B cell (primary cell): ENCODE measurements around the gene ST6GAL2. TPM values are rescaled to one million over a fixed set of nuclear protein-coding genes. Genes with fewer than 3 reads are reported as not detected.

ENCODE experiments used
- ATAC-seq: fragments of 200-7000 bp; cut with Tn5 transposase; one replicate; pipeline ENCODE4 v1.10.0; 2021; ENCODE audit warnings: low read depth, mild to moderate bottlenecking, moderate number of reproducible peaks, moderate library complexity
- CTCF ChIA-PET: fragments of 350-600 bp; sonication (Branson Sonifier 250); formaldehyde crosslinking; loops from one replicate; lab custom pipeline; 2021; ENCODE audit warnings: antibody characterized with exemption, inconsistent platforms; lab: Charles Lee
- POLR2A ChIA-PET: fragments of 350-600 bp; sonication (Branson Sonifier 250); formaldehyde crosslinking; loops from one replicate; lab custom pipeline; 2021; ENCODE audit warnings: antibody characterized with exemption; lab: Charles Lee
- DNase-seq: peaks from one replicate; pipeline ENCODE4 v3.0.0; 2013
- H2AFZ ChIP-seq: 2 replicates; pipeline ENCODE4 v1.6.1; 2012; ENCODE audit warnings: mild to moderate bottlenecking, low read depth, low read length; ENCODE audit not compliant: insufficient read depth, poor library complexity, severe bottlenecking
- H3K27ac ChIP-seq, 2 donors: 1 replicate in 1 of 2; 2 replicates in 1 of 2; pipeline ENCODE4 v1.5.1; 2012 to 2013; ENCODE audit warnings: low read length in 2 of 2, mild to moderate bottlenecking in 2 of 2, moderate library complexity in 1 of 2
- H3K27me3 ChIP-seq, 4 experiments: fragments of 200-600 bp in 1 of 4; sonication (generic) in 1 of 4; replicated peaks in 1 of 4; 1 replicate in 2 of 4; 2 replicates in 2 of 4; pipeline versions ENCODE4 v1.6.1 to v1.7.0; 2013 to 2016; ENCODE audit warnings: low read length in 3 of 4, mild to moderate bottlenecking in 2 of 4, mixed read lengths in 1 of 4, moderate library complexity in 1 of 4; ENCODE audit not compliant: insufficient read depth in 4 of 4, control insufficient read depth in 3 of 4; ENCODE audit errors: control extremely low read depth in 1 of 4
- H3K36me3 ChIP-seq, 2 experiments: replicated peaks in 1 of 2; 1 replicate in 1 of 2; 2 replicates in 1 of 2; pipeline versions ENCODE4 v1.6.1 to v1.7.1; 2013; ENCODE audit warnings: low read length in 1 of 2; ENCODE audit not compliant: insufficient read depth in 2 of 2, control insufficient read depth in 1 of 2; ENCODE audit errors: control extremely low read depth in 1 of 2, extremely low read depth in 1 of 2
- H3K4me1 ChIP-seq, 2 donors: fragments of 200-600 bp in 1 of 2; sonication (generic) in 1 of 2; 1 replicate in 1 of 2; 2 replicates in 1 of 2; pipeline versions ENCODE4 v1.5.1 to v1.6.1; 2013 to 2017; ENCODE audit warnings: low read length in 2 of 2; ENCODE audit not compliant: control insufficient read depth in 2 of 2, insufficient read depth in 2 of 2
- H3K4me2 ChIP-seq: replicated peaks from 2 replicates; pipeline ENCODE3; 2012; ENCODE audit warnings: mild to moderate bottlenecking, low read depth, low read length; ENCODE audit not compliant: poor library complexity, severe bottlenecking
- H3K4me3 ChIP-seq, 5 experiments: fragments of 200-600 bp in 1 of 5; sonication (generic) in 1 of 5; 1 replicate in 3 of 5; 2 replicates in 2 of 5; pipeline versions ENCODE4 v1.5.1 to v1.7.0; 2011 to 2016; ENCODE audit warnings: low read length in 4 of 5, mild to moderate bottlenecking in 4 of 5, low read depth in 2 of 5, control low read depth in 1 of 5, moderate library complexity in 1 of 5; ENCODE audit not compliant: insufficient read depth in 1 of 5; ENCODE audit errors: control extremely low read depth in 1 of 5, extremely low read depth in 1 of 5
- H3K79me2 ChIP-seq: fragments of 200-600 bp; sonication (generic); one replicate; pipeline ENCODE4 v1.6.0; 2016; ENCODE audit warnings: low read length; ENCODE audit not compliant: control insufficient read depth, insufficient read depth
- H3K9ac ChIP-seq: fragments of 200-600 bp; sonication (generic); 2 replicates; pipeline ENCODE4 v1.6.1; 2017; ENCODE audit warnings: mild to moderate bottlenecking, low read length, moderate library complexity
- H3K9me3 ChIP-seq, 3 donors: one replicate each; pipeline versions ENCODE4 v1.6.1 to v1.7.1; 2013; ENCODE audit warnings: low read length in 2 of 3; ENCODE audit not compliant: control insufficient read depth in 2 of 3, insufficient read depth in 1 of 3; ENCODE audit errors: control extremely low read depth in 1 of 3
- H4K20me1 ChIP-seq: 2 replicates; pipeline ENCODE4 v1.6.0; 2012; ENCODE audit warnings: mild to moderate bottlenecking, low read length; ENCODE audit not compliant: insufficient read depth, control insufficient read depth, poor library complexity, severe bottlenecking
- H3K27ac Mint-ChIP-seq: one replicate; pipeline ENCODE4 v1.8.0; 2021; ENCODE audit warnings: mixed read lengths
- H3K27me3 Mint-ChIP-seq: one replicate; pipeline ENCODE4 v1.8.0; 2021; ENCODE audit warnings: mixed read lengths
- H3K4me1 Mint-ChIP-seq: one replicate; pipeline ENCODE4 v1.8.0; 2021; ENCODE audit warnings: mixed read lengths
- H3K4me3 Mint-ChIP-seq: one replicate; pipeline ENCODE4 v1.8.0; 2021; ENCODE audit warnings: mixed read lengths
- H3K9me3 Mint-ChIP-seq: one replicate; pipeline ENCODE4 v1.8.0; 2022; ENCODE audit warnings: mixed read lengths; ENCODE audit not compliant: insufficient read depth
- CTCF ChIP-seq: fragments of 200-600 bp; IDR thresholded peaks from one replicate; pipeline ENCODE4 v1.8.0; 2022; ENCODE audit warnings: antibody characterized with exemption, mild to moderate bottlenecking
- EZH2 ChIP-seq: IDR thresholded peaks from 2 replicates; pipeline ENCODE4 v1.6.1; 2012; ENCODE audit warnings: borderline replicate concordance, low read depth, mild to moderate bottlenecking, moderate library complexity, low read length; ENCODE audit not compliant: insufficient read depth, poor library complexity, severe bottlenecking
- WGBS: methylation state at CpG from one replicate; pipeline ENCODE4 v1.1.5; 2013; ENCODE audit warnings: missing lambda C conversion rate; ENCODE audit not compliant: insufficient coverage; 5-methylcytosine and 5-hydroxymethylcytosine counted together
- intact Hi-C: fragments of 100-400 bp; cut with micrococcal nuclease; formaldehyde crosslinking; loops from one replicate; pipeline ENCODE4 v1.10.0; 2022
- polyA plus RNA-seq: library from polyadenylated mRNA; depleted of rRNA; stranded (reverse); fragments of >200 nt; gene quantifications from 2 replicates; pipeline ENCODE4 v1.2.3, GENCODE V29; 2012
- total RNA-seq, 2 donors: library from RNA; stranded (reverse); fragments of 120-200 nt in 1 of 2; gene quantifications; 1 replicate in 1 of 2; 2 replicates in 1 of 2; pipeline versions ENCODE4 v1.2.3 to v1.2.4, GENCODE V29; 2013 to 2022

Gene ST6GAL2
- total and polyA plus RNA-seq, 2 donors (not counting 1 experiment from before 2014, with no cell fraction given): not detected

DNA sequence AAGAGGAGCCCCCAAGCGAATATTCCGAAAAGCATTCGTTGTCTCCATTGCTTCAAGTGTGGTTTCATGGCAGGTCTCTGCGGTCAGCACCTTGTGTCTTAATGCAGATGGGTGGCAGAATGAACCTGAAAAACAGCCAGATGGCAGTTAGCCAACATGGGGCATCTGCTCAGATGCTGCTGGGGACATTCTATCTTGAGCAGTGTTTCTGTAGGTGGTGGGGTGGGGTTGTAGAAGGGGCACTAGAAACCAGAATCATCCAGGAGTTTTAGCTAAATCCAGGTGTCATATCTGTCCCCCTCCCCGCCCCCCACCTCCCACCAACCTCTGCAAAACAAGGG, 42.1 kb downstream of the ST6GAL2 start:
- 99% methylated on average over 4 of the region's 5 CpGs for WGBS
- Histone ChIP-seq H3K27me3 (no peaks in the 10 kb centered on the region), H3K79me2 (no peaks in the 10 kb centered on the region), H3K9me3 (peaks cover 0 to 13% (median 0%) of the 10 kb centered on the region in 3 donors), H3K27ac (no peak overlapping the region), H3K36me3 (no peaks in the 10 kb centered on the region), H4K20me1 (no peaks in the 10 kb centered on the region), H3K4me3 (no peak overlapping the region), H3K9ac (no peak overlapping the region), H3K4me2 (no peak overlapping the region), H2AFZ (no peak overlapping the region), H3K4me1 (no peaks in the 10 kb centered on the region)
- DNase-seq (no peak), ATAC-seq (no peak)
- TF ChIP-seq CTCF (no peak), EZH2 (no peak)
- intact Hi-C loops: no loop called here
- CTCF ChIA-PET: no interaction called here
- POLR2A ChIA-PET: no interaction called here
- no peak overlapping the region for H3K27ac Mint-ChIP-seq
- no peaks in the 10 kb centered on the region for H3K4me1 Mint-ChIP-seq
- H3K4me3 Mint-ChIP-seq: no peak overlapping the region
- H3K9me3 Mint-ChIP-seq: no peaks in the 10 kb centered on the region
- no peaks in the 10 kb centered on the region for H3K27me3 Mint-ChIP-seq

- ATAC-seq (no peak), DNase-seq (no peak)
- intact Hi-C loops: no loop called here
- Histone ChIP-seq H3K9ac (no peak overlapping the region), H3K4me3 (no peak overlapping the region), H3K4me1 (no peaks in the 10 kb centered on the region), H3K4me2 (no peak overlapping the region), H3K27ac (no peak overlapping the region), H3K79me2 (no peaks in the 10 kb centered on the region), H2AFZ (no peak overlapping the region), H4K20me1 (no peaks in the 10 kb centered on the region), H3K9me3 (peaks cover 0 to 14% (median 0%) of the 10 kb centered on the region in 3 donors), H3K36me3 (no peaks in the 10 kb centered on the region), H3K27me3 (no peaks in the 10 kb centered on the region)
- TF ChIP-seq EZH2: no peak
- no peak for TF ChIP-seq CTCF
- no peak overlapping the region for H3K27ac Mint-ChIP-seq
- H3K9me3 Mint-ChIP-seq: no peaks in the 10 kb centered on the region
- ChIA-PET POLR2A (no interaction called here), CTCF (no interaction called here)
- H3K4me1 Mint-ChIP-seq: no peaks in the 10 kb centered on the region
- 96% methylated on average over 63 of the region's 63 CpGs for WGBS
- no peak overlapping the region for H3K4me3 Mint-ChIP-seq
- H3K27me3 Mint-ChIP-seq: no peaks in the 10 kb centered on the region
Measured at GRCh38 chr2:106843001-106843909, 42.7 kb downstream of the ST6GAL2 start.
